Left ventricle myocardium inferior (tissue), 1 donor: ENCODE results near the gene EPB41L4A. TPM values are rescaled to one million over a fixed set of nuclear protein-coding genes. Genes with fewer than 3 reads are reported as not detected.

Source experiments
- DNase-seq: peaks from one replicate; pipeline ENCODE4 v3.0.0-alpha.2; 2020
- H3K27ac ChIP-seq: fragments of 200-600 bp; replicated peaks from 2 replicates; pipeline ENCODE4 v1.8.0; 2021
- H3K27me3 ChIP-seq: fragments of 200-600 bp; 2 replicates; pipeline ENCODE4 v1.8.0; 2021; ENCODE audit warnings: low read depth
- H3K36me3 ChIP-seq: fragments of 200-600 bp; 2 replicates; pipeline ENCODE4 v1.8.0; 2021
- H3K4me1 ChIP-seq: fragments of 200-600 bp; 2 replicates; pipeline ENCODE4 v1.8.0; 2021
- H3K4me3 ChIP-seq: fragments of 200-600 bp; 2 replicates; pipeline ENCODE4 v1.8.0; 2021; ENCODE audit warnings: mild to moderate bottlenecking, moderate library complexity
- H3K9me3 ChIP-seq: fragments of 200-600 bp; replicated peaks from 2 replicates; pipeline ENCODE4 v1.8.0; 2021
- intact Hi-C: fragments of 100-400 bp; cut with micrococcal nuclease; formaldehyde crosslinking; loops from one replicate; pipeline ENCODE4 v1.11.0; 2022
- total RNA-seq: library from RNA; stranded (reverse); fragmentation: NEBNext Ultra II Directional; extraction: Animal tissue kit (Norgen Biotek cat#: 25700); gene quantifications from one replicate; pipeline ENCODE4 v1.2.1, GENCODE V29; 2021
- TF ChIP-seq, protein P1 (sequence below): fragments of 200-600 bp; IDR thresholded peaks from 2 replicates; pipeline ENCODE4 v1.8.0; 2021; ENCODE audit warnings: antibody characterized with exemption, mild to moderate bottlenecking, borderline replicate concordance
- donor health status: DM: no; HTN: yes; CAD: no; lungs with severe emphysema.

Gene EPB41L4A
- total RNA-seq, 1 donor from 2014 or later = 17.8 TPM

DNA sequence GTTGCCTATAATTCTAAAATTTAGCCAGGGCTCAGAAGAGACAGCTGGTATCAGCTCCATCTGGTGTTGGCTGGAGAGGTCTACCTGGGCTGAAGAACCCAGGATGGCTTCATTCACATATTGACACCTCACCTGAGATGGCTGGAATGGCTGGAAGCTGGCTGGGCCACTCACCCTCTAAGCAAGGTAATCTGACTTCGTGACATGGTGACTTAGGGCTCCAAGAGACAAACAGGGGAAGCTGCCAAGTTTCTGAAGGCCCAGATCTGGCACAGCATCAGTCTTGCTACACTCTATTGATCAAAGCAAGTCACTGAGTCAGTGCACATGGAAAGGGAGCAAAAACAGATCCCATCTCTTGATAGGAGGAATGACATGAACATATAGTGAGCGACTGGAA is 102.3 kb downstream of the EPB41L4A start:
- Histone ChIP-seq H3K27me3 (no peaks in the 10 kb centered on the region), H3K4me1 (peaks cover 69% of the 10 kb centered on the region), H3K36me3 (no peaks in the 10 kb centered on the region), H3K9me3 (no peaks in the 10 kb centered on the region), H3K27ac (no peak overlapping the region), H3K4me3 (no peak overlapping the region)
- TF ChIP-seq, protein P1, sequence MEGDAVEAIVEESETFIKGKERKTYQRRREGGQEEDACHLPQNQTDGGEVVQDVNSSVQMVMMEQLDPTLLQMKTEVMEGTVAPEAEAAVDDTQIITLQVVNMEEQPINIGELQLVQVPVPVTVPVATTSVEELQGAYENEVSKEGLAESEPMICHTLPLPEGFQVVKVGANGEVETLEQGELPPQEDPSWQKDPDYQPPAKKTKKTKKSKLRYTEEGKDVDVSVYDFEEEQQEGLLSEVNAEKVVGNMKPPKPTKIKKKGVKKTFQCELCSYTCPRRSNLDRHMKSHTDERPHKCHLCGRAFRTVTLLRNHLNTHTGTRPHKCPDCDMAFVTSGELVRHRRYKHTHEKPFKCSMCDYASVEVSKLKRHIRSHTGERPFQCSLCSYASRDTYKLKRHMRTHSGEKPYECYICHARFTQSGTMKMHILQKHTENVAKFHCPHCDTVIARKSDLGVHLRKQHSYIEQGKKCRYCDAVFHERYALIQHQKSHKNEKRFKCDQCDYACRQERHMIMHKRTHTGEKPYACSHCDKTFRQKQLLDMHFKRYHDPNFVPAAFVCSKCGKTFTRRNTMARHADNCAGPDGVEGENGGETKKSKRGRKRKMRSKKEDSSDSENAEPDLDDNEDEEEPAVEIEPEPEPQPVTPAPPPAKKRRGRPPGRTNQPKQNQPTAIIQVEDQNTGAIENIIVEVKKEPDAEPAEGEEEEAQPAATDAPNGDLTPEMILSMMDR = no peak
- no peak for DNase-seq
- intact Hi-C loops = no loop called here

DNA sequence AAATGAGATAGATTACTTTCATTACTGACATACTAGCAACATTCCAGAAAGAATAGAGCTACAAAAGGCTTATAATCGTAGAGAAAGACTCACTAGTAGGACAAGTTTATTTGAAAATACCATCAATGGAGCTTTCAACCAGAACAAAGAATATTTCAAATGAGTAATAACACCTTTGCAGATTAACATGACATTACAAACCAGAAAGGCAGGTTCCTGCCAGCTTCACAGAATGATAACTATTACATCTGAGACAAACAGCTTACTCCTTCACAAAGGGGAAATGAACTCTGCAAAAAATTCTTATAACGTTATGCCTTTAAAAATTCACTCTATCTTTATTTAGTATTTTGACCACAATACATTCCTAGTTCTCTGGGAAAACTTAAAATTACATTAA is 103.1 kb downstream of the EPB41L4A start:
- peaks cover 76% of the 10 kb centered on the region for H3K4me1 ChIP-seq
- no peaks in the 10 kb centered on the region for H3K27me3 ChIP-seq
- H3K27ac ChIP-seq = no peak overlapping the region
- no peaks in the 10 kb centered on the region for H3K36me3 ChIP-seq
- no peaks in the 10 kb centered on the region for H3K9me3 ChIP-seq
- intact Hi-C loops = no loop called here
- no peak for DNase-seq
- no peak overlapping the region for H3K4me3 ChIP-seq
- TF ChIP-seq, protein P1 = no peak

DNA sequence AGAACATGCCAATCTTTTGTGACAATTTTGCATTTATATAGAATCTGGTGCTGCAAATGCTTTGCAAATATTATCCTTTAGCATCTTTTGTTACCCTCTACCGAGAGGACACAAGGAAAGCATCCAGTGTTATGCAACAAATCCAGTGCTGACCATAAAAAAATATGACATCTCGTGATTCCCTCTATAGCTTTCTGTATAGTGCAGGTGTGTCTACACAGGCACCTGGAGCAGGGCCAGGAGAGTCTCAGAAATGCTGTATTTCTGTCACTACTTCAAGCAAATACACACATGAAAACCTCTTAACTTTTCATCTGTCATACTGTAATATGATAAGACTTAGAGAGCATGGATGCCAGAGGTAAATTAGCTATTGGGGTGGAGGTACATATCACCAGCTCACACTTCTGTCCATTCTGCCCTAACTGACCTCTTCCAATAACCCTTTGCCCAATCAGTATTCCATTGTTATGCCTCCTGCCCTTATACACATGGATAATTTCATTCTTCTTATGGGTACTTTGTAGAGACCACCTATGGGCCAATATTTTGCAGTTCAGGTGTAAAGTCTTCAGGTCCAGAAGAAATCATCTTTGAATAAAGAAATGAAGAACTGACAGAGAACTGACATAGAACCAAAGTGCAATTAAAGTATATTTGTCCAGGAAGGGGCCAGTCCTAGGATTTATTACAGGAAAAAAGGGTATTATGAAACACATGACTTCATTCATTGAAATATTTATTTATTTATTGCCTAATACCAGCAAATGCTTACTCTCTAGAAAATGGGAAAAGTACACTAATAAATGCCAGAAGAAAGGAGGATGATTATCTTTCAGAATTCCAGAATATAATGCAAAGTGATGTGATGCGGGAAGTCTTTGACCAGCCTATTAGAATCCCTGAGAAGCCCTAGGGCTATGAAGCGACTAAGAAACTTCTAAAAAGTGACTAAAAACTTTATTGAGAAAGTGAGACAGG is 106.5 kb downstream of the EPB41L4A start:
- no peaks in the 10 kb centered on the region for H3K9me3 ChIP-seq
- H3K4me3 ChIP-seq = no peak overlapping the region
- H3K27ac ChIP-seq = no peak overlapping the region
- no peaks in the 10 kb centered on the region for H3K27me3 ChIP-seq
- intact Hi-C loops = no loop called here
- no peaks in the 10 kb centered on the region for H3K36me3 ChIP-seq
- H3K4me1 ChIP-seq = peaks cover 49% of the 10 kb centered on the region
- TF ChIP-seq, protein P1 = no peak
- DNase-seq = no peak

DNA sequence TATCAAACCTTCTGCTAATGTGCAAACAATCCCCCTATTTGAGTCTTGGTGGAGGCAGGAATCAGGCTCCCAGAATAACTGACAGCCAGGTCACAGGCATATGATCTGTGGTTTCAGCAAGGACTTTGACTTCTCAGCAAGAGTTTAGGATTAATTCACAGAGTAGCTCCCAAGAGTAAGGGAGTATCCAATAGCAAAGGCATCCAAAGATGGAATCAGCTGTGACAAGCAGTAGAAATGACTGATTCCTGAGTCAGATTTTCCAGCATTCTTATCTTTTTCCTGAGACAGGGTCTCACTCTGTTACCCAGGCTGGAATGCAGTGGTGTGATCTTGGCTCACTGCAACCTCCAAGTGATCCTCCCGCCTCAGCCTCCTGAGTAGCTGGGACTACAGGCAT is 108.3 kb downstream of the EPB41L4A start:
- no peak overlapping the region for H3K4me3 ChIP-seq
- intact Hi-C loops = no loop called here
- H3K4me1 ChIP-seq = peaks cover 34% of the 10 kb centered on the region
- no peaks in the 10 kb centered on the region for H3K9me3 ChIP-seq
- no peak for DNase-seq
- no peak overlapping the region for H3K27ac ChIP-seq
- TF ChIP-seq, protein P1 = no peak
- no peaks in the 10 kb centered on the region for H3K27me3 ChIP-seq
- H3K36me3 ChIP-seq = no peaks in the 10 kb centered on the region

DNA sequence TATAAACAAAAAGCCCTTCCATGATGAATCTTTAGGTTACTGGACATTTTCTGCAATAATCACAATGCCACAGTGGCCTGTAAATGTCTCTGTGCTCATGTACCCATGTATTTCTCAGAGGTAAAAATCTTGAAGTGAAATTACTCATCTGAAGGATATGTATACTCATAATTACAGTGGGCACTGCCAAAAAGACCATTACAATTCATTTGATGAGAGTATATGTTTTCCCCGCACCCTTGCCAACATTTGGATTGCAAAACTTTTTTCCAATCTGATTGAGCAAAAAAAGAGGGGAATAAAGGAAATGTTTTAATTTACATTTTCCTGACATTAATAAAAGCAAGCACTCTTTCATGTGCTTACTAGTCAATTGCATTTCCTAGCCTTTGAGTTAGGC is 110.5 kb downstream of the EPB41L4A start:
- peaks cover 46% of the 10 kb centered on the region for H3K4me1 ChIP-seq
- no peak for DNase-seq
- no peak overlapping the region for H3K27ac ChIP-seq
- H3K9me3 ChIP-seq = no peaks in the 10 kb centered on the region
- intact Hi-C loops = no loop called here
- TF ChIP-seq, protein P1 = no peak
- H3K4me3 ChIP-seq = no peak overlapping the region
- no peaks in the 10 kb centered on the region for H3K27me3 ChIP-seq
- H3K36me3 ChIP-seq = no peaks in the 10 kb centered on the region
